ENCODE measurements around the gene CFLAR.

The CFLAR gene

GRCh38 chr2:201118121-201118960 is 2.4 kb downstream of the CFLAR start (continued):
- TF ChIP-seq ZNF791 (tag by site-specific recombination; IDR thresholded peaks at IDR 0.05) (no peak), KLF10 (tag by site-specific recombination; IDR thresholded peaks at IDR 0.05) (no peak), ZNF530 (tag by site-specific recombination; IDR thresholded peaks at IDR 0.05; ENCODE audit: low read depth) (no peak), SCRT1 (tag by site-specific recombination; IDR thresholded peaks at IDR 0.05; ENCODE audit: borderline replicate concordance) (peak; percentile 98), ZNF548 (tag by site-specific recombination; IDR thresholded peaks at IDR 0.05) (no peak), ZNF514 (tag by site-specific recombination; IDR thresholded peaks at IDR 0.05) (no peak), ZNF23 (tag by site-specific recombination; IDR thresholded peaks at IDR 0.05; ENCODE audit: borderline replicate concordance) (no peak), ZNF580 (tag by site-specific recombination; IDR thresholded peaks at IDR 0.05) (peak; percentile 25; the same call in 1 of the 2 replicates), ZNF292 (tag by site-specific recombination; IDR thresholded peaks at IDR 0.05; ENCODE audit: borderline replicate concordance, low read depth) (no peak), ZNF146 (tag by site-specific recombination; IDR thresholded peaks at IDR 0.05) (no peak), ZXDB (tag by site-specific recombination; IDR thresholded peaks at IDR 0.05) (peak; percentile 60), ZNF624 (tag by site-specific recombination; IDR thresholded peaks at IDR 0.05) (no peak), ZBTB6 (tag by site-specific recombination; IDR thresholded peaks at IDR 0.05) (no peak), MEIS1 (CRISPR knock-in tag; IDR thresholded peaks at IDR 0.05; ENCODE audit: borderline replicate concordance) (no peak), ZNF19 (tag by site-specific recombination; IDR thresholded peaks at IDR 0.05; ENCODE audit: low read depth) (no peak), ZNF596 (tag by site-specific recombination; IDR thresholded peaks at IDR 0.05) (no peak), ZNF518A (tag by site-specific recombination; conservative IDR thresholded peaks at IDR 0.05; ENCODE audit: low read depth) (no peak), ZNF248 (tag by site-specific recombination; IDR thresholded peaks at IDR 0.05) (no peak), EGR2 (tag by site-specific recombination; IDR thresholded peaks at IDR 0.05; ENCODE audit: low read depth) (peak; percentile 84), ZSCAN16 (tag by site-specific recombination; IDR thresholded peaks at IDR 0.05) (no peak), ZFP37 (tag by site-specific recombination; IDR thresholded peaks at IDR 0.05) (peak; percentile 65; the same call in 1 of the 2 replicates), GLI4 (tag by site-specific recombination; IDR thresholded peaks at IDR 0.05) (no peak), ZBTB7A (tag by site-specific recombination; IDR thresholded peaks at IDR 0.05; ENCODE audit: low read depth) (no peak), ZNF677 (tag by site-specific recombination; IDR thresholded peaks at IDR 0.05) (no peak), ZNF302 (tag by site-specific recombination; IDR thresholded peaks at IDR 0.05; ENCODE audit: low read depth) (no peak), BCL11A (tag by site-specific recombination; IDR thresholded peaks at IDR 0.05; ENCODE audit: low read depth) (no peak; the same call in none of the 2 replicates), ZNF626 (tag by site-specific recombination; IDR thresholded peaks at IDR 0.05) (no peak), ZSCAN23 (tag by site-specific recombination; IDR thresholded peaks at IDR 0.05) (0 out of 2 replicates have a peak, but pooled peaks have one; percentile 47), KLF7 (tag by site-specific recombination; IDR thresholded peaks at IDR 0.05; ENCODE audit: borderline replicate concordance) (0 out of 2 replicates have a peak, but pooled peaks have one; percentile 26)
- TF ChIP-seq, protein P1, sequence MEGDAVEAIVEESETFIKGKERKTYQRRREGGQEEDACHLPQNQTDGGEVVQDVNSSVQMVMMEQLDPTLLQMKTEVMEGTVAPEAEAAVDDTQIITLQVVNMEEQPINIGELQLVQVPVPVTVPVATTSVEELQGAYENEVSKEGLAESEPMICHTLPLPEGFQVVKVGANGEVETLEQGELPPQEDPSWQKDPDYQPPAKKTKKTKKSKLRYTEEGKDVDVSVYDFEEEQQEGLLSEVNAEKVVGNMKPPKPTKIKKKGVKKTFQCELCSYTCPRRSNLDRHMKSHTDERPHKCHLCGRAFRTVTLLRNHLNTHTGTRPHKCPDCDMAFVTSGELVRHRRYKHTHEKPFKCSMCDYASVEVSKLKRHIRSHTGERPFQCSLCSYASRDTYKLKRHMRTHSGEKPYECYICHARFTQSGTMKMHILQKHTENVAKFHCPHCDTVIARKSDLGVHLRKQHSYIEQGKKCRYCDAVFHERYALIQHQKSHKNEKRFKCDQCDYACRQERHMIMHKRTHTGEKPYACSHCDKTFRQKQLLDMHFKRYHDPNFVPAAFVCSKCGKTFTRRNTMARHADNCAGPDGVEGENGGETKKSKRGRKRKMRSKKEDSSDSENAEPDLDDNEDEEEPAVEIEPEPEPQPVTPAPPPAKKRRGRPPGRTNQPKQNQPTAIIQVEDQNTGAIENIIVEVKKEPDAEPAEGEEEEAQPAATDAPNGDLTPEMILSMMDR (tag by site-specific recombination; IDR thresholded peaks at IDR 0.05) = peak; percentile 94
- TF ChIP-seq, protein P2, sequence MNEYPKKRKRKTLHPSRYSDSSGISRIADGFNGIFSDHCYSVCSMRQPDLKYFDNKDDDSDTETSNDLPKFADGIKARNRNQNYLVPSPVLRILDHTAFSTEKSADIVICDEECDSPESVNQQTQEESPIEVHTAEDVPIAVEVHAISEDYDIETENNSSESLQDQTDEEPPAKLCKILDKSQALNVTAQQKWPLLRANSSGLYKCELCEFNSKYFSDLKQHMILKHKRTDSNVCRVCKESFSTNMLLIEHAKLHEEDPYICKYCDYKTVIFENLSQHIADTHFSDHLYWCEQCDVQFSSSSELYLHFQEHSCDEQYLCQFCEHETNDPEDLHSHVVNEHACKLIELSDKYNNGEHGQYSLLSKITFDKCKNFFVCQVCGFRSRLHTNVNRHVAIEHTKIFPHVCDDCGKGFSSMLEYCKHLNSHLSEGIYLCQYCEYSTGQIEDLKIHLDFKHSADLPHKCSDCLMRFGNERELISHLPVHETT (tag by site-specific recombination; IDR thresholded peaks at IDR 0.05) = no peak

Data from HEK293 (cell line).